Bone marrow (tissue), 2 donors: ENCODE data around the gene WDR4.
"Not testable (repeated sequence)": the region's sequence is repeated elsewhere in the genome, so short reads cannot be mapped to it uniquely, and the experiment has no call there.

Experiments used
- DNase-seq, 2 donors: peaks; one replicate each; lab custom pipeline; 2025; lab: John Stamatoyannopoulos, UW

WDR4 gene

GRCh38 chr21:42852925-42853570 lies 26.3 kb downstream of the WDR4 start:
- no peak for DNase-seq

GRCh38 chr21:42851812-42852665 lies 27.3 kb downstream of the WDR4 start:
- DNase-seq: no peak

GRCh38 chr21:42850866-42851391 lies 28.4 kb downstream of the WDR4 start:
- no peak for DNase-seq

GRCh38 chr21:42850463-42850862 lies 28.9 kb downstream of the WDR4 start:
- no peak for DNase-seq

GRCh38 chr21:42849759-42850412 lies 29.5 kb downstream of the WDR4 start:
- no peak for DNase-seq

GRCh38 chr21:42848932-42849758 lies 30.2 kb downstream of the WDR4 start:
- no peak for DNase-seq

- not testable (repeated sequence) for DNase-seq
Observed at GRCh38 chr21:42848144-42848931, 31.0 kb downstream of the WDR4 start.

GRCh38 chr21:42847726-42848125 lies 31.6 kb downstream of the WDR4 start:
- no peak for DNase-seq

- no peak for DNase-seq
Observed at GRCh38 chr21:42847051-42847707, 32.2 kb downstream of the WDR4 start.

- no peak for DNase-seq
Observed at GRCh38 chr21:42846221-42846620, 33.1 kb downstream of the WDR4 start.

GRCh38 chr21:42845296-42845965 lies 33.9 kb downstream of the WDR4 start:
- no peak for DNase-seq

GRCh38 chr21:42844411-42845113 lies 34.8 kb downstream of the WDR4 start:
- DNase-seq: no peak

- no peak for DNase-seq
Observed at GRCh38 chr21:42843056-42843455, 36.3 kb downstream of the WDR4 start.

GRCh38 chr21:42841916-42842655 lies 37.3 kb downstream of the WDR4 start:
- not testable (repeated sequence) for DNase-seq

- no peak for DNase-seq
Observed at GRCh38 chr21:42841156-42841915, 38.0 kb downstream of the WDR4 start.

- no peak for DNase-seq
Observed at GRCh38 chr21:42840411-42841155, 38.8 kb downstream of the WDR4 start.
